ENCODE data around the gene RETREG3.
"Not testable (repeated sequence)": the region's sequence is repeated elsewhere in the genome, so short reads cannot be mapped to it uniquely, and the experiment has no call there.

The RETREG3 gene

DNA sequence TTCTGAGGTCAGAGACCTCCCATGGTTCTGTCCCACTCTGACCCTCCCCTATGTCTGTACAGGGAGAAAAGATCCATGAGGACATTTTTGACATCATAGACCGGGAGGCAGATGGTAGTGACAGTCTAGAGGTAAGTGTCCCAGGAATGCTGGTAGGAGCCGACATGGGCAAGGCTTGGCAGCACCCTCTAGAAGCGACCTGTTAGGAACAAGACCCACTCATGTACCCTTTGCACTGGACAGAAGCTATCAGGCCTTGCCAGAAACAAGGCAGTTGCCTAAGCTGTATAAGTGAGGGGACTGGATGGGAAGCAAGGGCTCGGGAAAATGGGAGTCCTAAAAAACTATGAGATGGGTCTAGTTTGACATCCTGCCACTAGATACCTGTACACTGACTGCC lies 2.8 kb upstream of the RETREG3 start:
- DNase-seq = no peak

GRCh38 chr17:42609814-42610801 lies 934 bp upstream of the RETREG3 start:
- DNase-seq = not testable (repeated sequence)

DNA sequence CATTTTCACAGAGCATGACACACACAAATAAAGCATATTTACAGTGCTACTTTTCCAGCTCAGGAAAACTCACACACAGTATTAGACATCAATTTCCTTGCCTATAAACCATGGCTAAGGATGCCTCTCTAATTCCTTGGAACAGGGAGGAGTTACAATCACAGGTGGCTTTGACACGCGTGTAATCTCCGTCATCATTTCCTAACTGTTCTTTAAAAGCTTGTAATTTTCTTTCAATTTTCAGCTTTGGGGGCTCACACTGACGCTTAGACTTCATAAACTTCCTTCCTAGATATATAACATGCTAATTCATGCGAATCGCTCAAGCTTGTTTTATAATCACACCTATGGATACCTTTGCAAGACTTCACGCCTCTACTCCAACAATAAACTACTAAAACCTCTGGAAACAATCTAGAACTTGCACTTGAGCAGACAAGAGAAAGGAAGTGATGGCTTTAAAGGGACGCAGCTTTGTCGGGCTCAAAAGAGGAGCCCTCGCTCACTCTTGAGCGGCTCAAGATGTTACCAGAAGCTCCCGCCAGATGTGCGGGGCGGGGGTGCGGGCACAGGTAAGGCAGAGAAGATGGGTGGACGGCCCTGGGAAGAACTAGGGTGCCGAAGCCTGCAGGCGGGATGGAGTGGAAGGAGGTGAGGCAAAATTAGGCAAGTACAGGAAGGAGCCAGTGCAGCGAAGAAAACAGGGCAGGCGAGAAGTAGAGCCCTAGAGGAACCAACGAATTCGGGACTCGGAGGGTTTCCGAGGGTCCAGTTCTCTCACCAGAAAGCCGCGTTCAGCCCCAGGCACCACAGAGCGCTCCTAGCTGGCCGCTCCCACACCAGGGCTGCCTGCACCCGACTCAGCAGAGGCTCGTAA lies 631 bp downstream of the RETREG3 start:
- no peak for DNase-seq

GRCh38 chr17:42607769-42608168 lies 1.4 kb downstream of the RETREG3 start:
- DNase-seq = no peak

- DNase-seq = no peak
These were observed 5.9 kb downstream of the RETREG3 start for GRCh38 chr17:42603318-42603717.

DNA sequence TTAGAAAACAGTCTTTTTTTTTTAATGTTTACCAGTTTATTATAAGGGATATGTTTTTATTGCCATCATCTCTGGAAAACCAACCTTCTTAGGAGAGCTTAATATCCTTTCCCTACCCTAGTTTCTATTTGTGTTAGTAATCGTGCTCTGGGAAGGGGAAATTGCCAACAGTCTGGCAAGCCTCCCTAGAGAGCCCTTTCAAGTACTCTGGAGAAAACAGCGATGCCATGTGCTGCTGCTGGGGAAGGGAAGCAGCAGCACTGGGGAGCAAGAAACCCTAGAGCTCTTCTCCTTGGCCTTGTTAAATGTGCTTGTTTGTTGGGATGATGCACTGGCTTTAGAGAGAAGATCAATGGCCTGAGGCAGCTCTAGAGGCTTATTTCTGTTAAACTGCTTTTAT lies 10.3 kb downstream of the RETREG3 start:
- no peak for DNase-seq

GRCh38 chr17:42596386-42596785 lies 12.8 kb downstream of the RETREG3 start:
- no peak for DNase-seq

DNA sequence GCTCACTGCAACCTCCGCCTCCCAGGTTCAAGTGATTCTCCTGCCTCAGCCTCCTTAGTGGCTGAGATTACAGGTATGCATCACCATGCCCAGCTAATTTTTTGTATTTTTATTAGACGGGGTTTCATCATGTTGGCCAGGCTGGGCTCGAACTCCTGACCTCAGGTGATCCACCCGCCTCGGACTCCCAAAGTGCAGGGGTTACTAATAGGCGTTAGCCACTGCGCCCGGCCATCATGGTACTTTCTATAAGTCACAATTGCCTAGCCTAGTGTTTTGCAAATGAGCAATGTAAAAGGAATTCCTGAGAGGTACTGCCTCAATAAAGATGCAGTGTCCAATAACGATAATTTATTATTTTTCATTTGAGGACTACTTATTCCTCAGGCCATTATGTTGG lies 17.8 kb downstream of the RETREG3 start:
- no peak for DNase-seq

GRCh38 chr17:42590886-42591285 lies 18.3 kb downstream of the RETREG3 start:
- no peak for DNase-seq

- DNase-seq = no peak
These were observed 22.5 kb downstream of the RETREG3 start for GRCh38 chr17:42586514-42587230.

DNA sequence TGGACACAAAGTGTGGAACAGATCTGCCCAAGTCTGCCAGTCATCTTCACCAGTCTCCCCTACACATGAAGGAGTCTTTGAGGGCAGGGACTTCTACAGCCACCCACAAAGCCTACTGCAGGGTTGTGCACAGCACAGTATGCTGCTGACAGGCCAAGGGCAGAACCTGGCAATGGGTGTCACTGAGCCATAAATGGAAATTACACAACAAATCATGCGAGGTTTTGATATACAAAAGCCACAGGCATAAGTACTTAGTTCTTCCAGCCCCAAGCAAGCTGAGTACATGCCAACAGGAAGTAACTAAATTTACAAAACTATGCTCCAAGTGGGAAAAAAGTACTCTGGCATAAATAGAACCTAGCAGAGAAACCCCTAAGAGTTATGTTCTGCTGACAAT lies 23.8 kb downstream of the RETREG3 start:
- no peak for DNase-seq

DNA sequence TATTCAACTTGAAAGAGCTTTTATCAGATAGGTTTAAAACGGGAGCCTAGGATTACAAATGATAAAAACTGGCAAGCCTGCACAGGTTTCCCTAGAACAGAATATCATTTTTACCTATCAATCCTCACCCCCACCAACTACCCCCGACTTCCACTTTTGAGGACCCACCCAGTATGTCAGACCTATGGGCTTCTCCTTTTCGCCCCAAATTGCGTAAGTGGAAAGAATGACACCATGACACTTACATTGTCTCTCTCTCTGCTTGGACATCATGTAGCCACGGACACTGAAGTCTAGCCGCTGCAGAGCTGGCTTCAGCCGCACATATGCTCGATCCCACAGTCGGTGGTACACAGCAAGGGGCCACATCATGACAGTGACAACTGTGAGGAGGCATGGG lies 24.3 kb downstream of the RETREG3 start:
- no peak for DNase-seq

- no peak for DNase-seq
These were observed 27.4 kb downstream of the RETREG3 start for GRCh38 chr17:42581744-42582270.

GRCh38 chr17:42579794-42580551 lies 29.2 kb downstream of the RETREG3 start:
- DNase-seq = no peak

- DNase-seq = peak; percentile 86
These were observed 30.8 kb downstream of the RETREG3 start for GRCh38 chr17:42578282-42578869.

- DNase-seq = peak; percentile 86
These were observed 31.5 kb downstream of the RETREG3 start, which contains the start of gene PSMC3IP for GRCh38 chr17:42577532-42578281. PSMC3IP (minus strand) TSS chr17:42577729; CDS start chr17:42577686, 43 bp downstream.

- DNase-seq = no peak
These were observed 32.0 kb downstream of the RETREG3 start for GRCh38 chr17:42577140-42577531.

GRCh38 chr17:42574463-42574862 lies 34.7 kb downstream of the RETREG3 start:
- no peak for DNase-seq

DNA sequence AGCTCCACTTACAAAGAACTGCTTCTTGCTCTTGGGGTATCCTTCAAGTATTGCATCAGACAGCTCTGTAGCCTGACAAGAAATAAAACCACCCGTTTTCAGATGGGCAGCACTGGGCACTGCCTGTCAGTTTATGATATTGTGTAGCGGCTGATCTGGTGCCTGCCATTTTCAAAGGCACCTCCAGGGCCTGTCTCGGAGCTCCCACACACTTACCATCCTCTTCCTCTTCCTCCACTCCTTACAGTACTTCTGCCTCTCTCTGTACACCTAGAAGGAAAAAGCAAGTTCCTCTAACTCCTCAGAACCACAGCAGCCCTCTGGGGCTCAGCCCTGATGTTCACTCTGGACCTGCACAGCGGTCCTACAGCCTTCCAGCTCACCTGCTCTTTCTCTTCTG lies 36.1 kb downstream of the RETREG3 start:
- DNase-seq = no peak

DNA sequence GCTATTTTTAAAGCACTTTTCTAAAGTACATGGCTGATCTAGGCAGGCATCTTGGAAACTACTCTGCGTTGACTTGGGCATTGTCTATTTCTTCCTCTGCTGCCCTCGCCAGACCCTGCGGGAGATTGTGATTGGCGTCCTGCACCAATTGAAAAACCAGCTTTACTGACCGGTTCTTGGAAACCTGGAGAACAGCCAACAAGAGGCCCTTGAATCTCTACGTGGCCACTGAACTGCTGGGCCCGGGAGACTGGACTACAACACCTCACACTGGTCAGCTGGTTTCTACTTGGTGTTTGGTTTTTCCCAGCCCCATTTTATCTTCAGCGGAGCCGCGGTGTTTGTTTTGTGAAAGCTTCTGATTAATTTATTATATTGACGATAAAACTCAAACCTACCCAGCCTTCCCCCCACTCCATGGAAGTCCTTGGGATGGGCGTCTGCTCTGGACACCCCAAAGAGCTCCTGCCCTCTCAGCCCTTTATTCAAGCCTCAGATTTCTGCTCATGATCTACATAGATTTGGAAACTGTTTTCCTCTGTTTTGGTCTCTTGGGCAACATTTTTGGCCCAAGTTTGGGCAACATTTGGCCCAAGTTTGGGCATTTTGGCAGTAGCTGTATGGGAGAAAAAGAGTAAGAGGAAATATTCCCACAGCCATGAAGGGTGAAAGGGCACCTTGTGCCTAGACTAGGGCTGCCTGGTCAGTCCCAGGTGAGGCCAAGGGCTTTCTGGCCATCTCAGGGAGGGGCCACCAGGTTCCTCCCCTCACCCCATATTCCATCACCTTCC lies 37.5 kb downstream of the RETREG3 start:
- DNase-seq = no peak

Data from NCI-H1694 (cell line).